SK-N-SH (cell line): ENCODE measurements around the gene ZSCAN12.

ENCODE experiments used
- EZH2phosphoT487 ChIP-seq: fragments of 200-600 bp; sonication (generic); IDR thresholded peaks from 2 replicates; pipeline ENCODE4 v1.6.1; 2017; ENCODE audit warnings: low read depth, mixed run types, mild to moderate bottlenecking, antibody characterized with exemption, moderate library complexity, borderline replicate concordance
- GABPA ChIP-seq: IDR thresholded peaks from 2 replicates; pipeline ENCODE4 v1.4.0; 2012; ENCODE audit warnings: low read depth, mild to moderate bottlenecking
- TF ChIP-seq, protein P1 (sequence below): fragments of 200-600 bp; sonication (generic); IDR thresholded peaks from 2 replicates; pipeline ENCODE4 v1.6.1; 2017; ENCODE audit warnings: antibody characterized with exemption, mild to moderate bottlenecking, moderate library complexity
- TF ChIP-seq, protein P2 (sequence below): IDR thresholded peaks from 2 replicates; pipeline ENCODE4 v1.4.0; 2012; ENCODE audit warnings: low read depth
- TF ChIP-seq, protein P3 (sequence below): fragments of 150-350 bp; IDR thresholded peaks from 2 replicates; pipeline ENCODE4 v1.6.1; 2017; ENCODE audit warnings: antibody characterized with exemption, low read length, low read depth, borderline replicate concordance

DNA sequence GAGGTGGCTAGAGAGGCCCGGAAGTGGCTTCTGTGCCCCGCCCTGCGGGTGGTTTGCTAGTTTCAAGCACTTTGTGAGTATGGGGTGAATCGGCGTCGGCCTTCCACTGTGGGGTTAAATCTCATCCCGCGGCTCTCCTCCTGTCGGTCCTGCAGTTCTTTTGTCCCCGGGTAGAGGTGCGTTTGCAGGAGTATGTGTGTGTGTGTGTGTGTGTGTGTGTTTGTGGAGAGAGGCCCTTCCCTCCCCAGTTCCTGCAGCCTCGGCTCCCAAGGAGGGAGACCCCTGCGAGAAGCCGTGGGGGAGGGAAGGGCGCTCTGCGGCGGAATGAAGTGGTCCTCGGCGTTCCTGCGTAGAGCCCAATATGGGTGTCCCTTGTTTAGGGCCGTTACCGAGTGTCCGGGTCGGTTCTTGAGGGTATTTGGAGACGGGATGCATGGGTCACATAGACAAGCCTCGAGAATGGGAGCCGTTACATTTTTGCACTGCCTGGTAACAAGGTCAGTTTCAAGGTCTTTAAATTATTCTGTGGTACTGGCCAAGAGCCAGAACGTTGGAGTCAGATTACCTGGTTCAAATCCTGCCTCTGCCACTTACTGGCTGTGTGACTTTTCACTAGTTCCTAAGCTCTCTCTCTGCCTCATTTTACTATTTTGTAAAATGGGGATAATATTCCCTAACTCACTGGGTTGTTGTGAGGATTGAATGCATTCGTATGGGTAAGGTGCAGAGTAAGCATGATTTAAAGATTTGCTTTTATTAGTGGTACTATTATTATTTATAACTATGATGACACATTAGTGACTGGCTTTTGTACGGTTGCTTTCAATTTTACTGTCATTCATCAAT lies 49.4 kb downstream of the ZSCAN12 start, which contains the start of gene ZKSCAN3:
- TF ChIP-seq, protein P1, sequence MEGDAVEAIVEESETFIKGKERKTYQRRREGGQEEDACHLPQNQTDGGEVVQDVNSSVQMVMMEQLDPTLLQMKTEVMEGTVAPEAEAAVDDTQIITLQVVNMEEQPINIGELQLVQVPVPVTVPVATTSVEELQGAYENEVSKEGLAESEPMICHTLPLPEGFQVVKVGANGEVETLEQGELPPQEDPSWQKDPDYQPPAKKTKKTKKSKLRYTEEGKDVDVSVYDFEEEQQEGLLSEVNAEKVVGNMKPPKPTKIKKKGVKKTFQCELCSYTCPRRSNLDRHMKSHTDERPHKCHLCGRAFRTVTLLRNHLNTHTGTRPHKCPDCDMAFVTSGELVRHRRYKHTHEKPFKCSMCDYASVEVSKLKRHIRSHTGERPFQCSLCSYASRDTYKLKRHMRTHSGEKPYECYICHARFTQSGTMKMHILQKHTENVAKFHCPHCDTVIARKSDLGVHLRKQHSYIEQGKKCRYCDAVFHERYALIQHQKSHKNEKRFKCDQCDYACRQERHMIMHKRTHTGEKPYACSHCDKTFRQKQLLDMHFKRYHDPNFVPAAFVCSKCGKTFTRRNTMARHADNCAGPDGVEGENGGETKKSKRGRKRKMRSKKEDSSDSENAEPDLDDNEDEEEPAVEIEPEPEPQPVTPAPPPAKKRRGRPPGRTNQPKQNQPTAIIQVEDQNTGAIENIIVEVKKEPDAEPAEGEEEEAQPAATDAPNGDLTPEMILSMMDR, result no peak
- TF ChIP-seq, protein P2, sequence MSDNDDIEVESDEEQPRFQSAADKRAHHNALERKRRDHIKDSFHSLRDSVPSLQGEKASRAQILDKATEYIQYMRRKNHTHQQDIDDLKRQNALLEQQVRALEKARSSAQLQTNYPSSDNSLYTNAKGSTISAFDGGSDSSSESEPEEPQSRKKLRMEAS, result peak; percentile 40; the same call in 1 of the 2 replicates
- TF ChIP-seq GABPA (peak; percentile 78), EZH2phosphoT487 (no peak)
- TF ChIP-seq, protein P3, sequence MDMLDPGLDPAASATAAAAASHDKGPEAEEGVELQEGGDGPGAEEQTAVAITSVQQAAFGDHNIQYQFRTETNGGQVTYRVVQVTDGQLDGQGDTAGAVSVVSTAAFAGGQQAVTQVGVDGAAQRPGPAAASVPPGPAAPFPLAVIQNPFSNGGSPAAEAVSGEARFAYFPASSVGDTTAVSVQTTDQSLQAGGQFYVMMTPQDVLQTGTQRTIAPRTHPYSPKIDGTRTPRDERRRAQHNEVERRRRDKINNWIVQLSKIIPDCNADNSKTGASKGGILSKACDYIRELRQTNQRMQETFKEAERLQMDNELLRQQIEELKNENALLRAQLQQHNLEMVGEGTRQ, result no peak
